Liver (tissue), 9 donors: ENCODE data around the gene ATP13A2. TPM values are rescaled to one million over a fixed set of nuclear protein-coding genes. Genes with fewer than 3 reads are reported as not detected.

ENCODE experiments used
- DNase-seq: peaks from one replicate; pipeline ENCODE4 v3.0.0-alpha.2; 2017; ENCODE audit warnings: low spot score
- H3K27ac ChIP-seq, 2 donors: one replicate each; pipeline ENCODE4 v1.7.0; 2013; ENCODE audit warnings: inconsistent platforms in 2 of 2, low read length in 2 of 2, control low read depth in 1 of 2, low read depth in 1 of 2, mild to moderate bottlenecking in 1 of 2
- H3K27me3 ChIP-seq, 4 donors: one replicate each; pipeline versions ENCODE4 v1.6.1 to v1.7.0; 2013; ENCODE audit warnings: low read length in 3 of 4, inconsistent platforms in 1 of 4, mild to moderate bottlenecking in 1 of 4, moderate library complexity in 1 of 4; ENCODE audit not compliant: control insufficient read depth in 4 of 4, insufficient read depth in 4 of 4
- H3K36me3 ChIP-seq, 4 donors: one replicate each; pipeline versions ENCODE4 v1.6.1 to v1.7.0; 2013; ENCODE audit warnings: low read length in 3 of 4, mild to moderate bottlenecking in 3 of 4, low read depth in 1 of 4, moderate library complexity in 1 of 4; ENCODE audit not compliant: control insufficient read depth in 4 of 4, insufficient read depth in 3 of 4
- H3K4me1 ChIP-seq, 4 donors: one replicate each; pipeline versions ENCODE4 v1.6.1 to v1.7.0; 2013; ENCODE audit warnings: low read length in 3 of 4, mild to moderate bottlenecking in 3 of 4, moderate library complexity in 1 of 4; ENCODE audit not compliant: control insufficient read depth in 4 of 4, insufficient read depth in 4 of 4
- H3K4me3 ChIP-seq, 3 donors: one replicate each; pipeline versions ENCODE4 v1.6.1 to v1.7.0; 2013; ENCODE audit warnings: low read length in 3 of 3, control low read depth in 1 of 3, low read depth in 1 of 3, mild to moderate bottlenecking in 1 of 3
- H3K9ac ChIP-seq, 2 donors: one replicate each; pipeline ENCODE4 v1.7.0; 2013; ENCODE audit warnings: low read length in 2 of 2, mild to moderate bottlenecking in 2 of 2, moderate library complexity in 2 of 2, control low read depth in 1 of 2, low read depth in 1 of 2
- H3K9me3 ChIP-seq, 4 donors: one replicate each; pipeline versions ENCODE4 v1.6.1 to v1.7.0; 2013; ENCODE audit warnings: low read length in 3 of 4; ENCODE audit not compliant: control insufficient read depth in 4 of 4
- EGR1 ChIP-seq, 2 donors: IDR thresholded peaks; 2 replicates each; pipeline ENCODE4 v1.6.1; 2016 to 2018; ENCODE audit warnings: antibody characterized with exemption in 2 of 2, low read depth in 2 of 2
- FOXA1 ChIP-seq: IDR thresholded peaks from 2 replicates; pipeline ENCODE4 v1.6.1; 2016; ENCODE audit warnings: antibody characterized with exemption
- FOXA2 ChIP-seq: IDR thresholded peaks from 2 replicates; pipeline ENCODE4 v1.6.1; 2016; ENCODE audit warnings: antibody characterized with exemption
- GABPA ChIP-seq, 2 donors: IDR thresholded peaks in 1 of 2; conservative IDR thresholded peaks in 1 of 2; 2 replicates each; pipeline ENCODE4 v1.6.1; 2016; ENCODE audit warnings: antibody characterized with exemption in 2 of 2, mild to moderate bottlenecking in 1 of 2, moderate library complexity in 1 of 2
- HNF4A ChIP-seq, 2 donors: conservative IDR thresholded peaks; 2 replicates each; pipeline ENCODE4 v1.6.1; 2016; ENCODE audit warnings: antibody characterized with exemption in 2 of 2, mild to moderate bottlenecking in 2 of 2
- HNF4G ChIP-seq: IDR thresholded peaks from 2 replicates; pipeline ENCODE4 v1.6.1; 2016; ENCODE audit warnings: antibody characterized with exemption
- JUND ChIP-seq, 2 donors: IDR thresholded peaks; 2 replicates each; pipeline ENCODE4 v1.6.1; 2016; ENCODE audit warnings: antibody characterized with exemption in 2 of 2
- NR2F2 ChIP-seq: IDR thresholded peaks from 2 replicates; pipeline ENCODE4 v1.6.1; 2016; ENCODE audit warnings: antibody characterized with exemption
- RAD21 ChIP-seq, 2 donors: IDR thresholded peaks; 2 replicates each; pipeline ENCODE4 v1.6.1; 2016; ENCODE audit warnings: antibody characterized with exemption in 2 of 2, mild to moderate bottlenecking in 2 of 2
- RXRA ChIP-seq, 2 donors: IDR thresholded peaks; 2 replicates each; pipeline ENCODE4 v1.6.1; 2017 to 2018; ENCODE audit warnings: antibody characterized with exemption in 2 of 2, mild to moderate bottlenecking in 1 of 2
- SP1 ChIP-seq: IDR thresholded peaks from 2 replicates; pipeline ENCODE4 v1.6.1; 2018; ENCODE audit warnings: antibody characterized with exemption, mild to moderate bottlenecking
- TAF1 ChIP-seq: conservative IDR thresholded peaks from 2 replicates; pipeline ENCODE4 v1.6.1; 2016; ENCODE audit warnings: antibody characterized with exemption, mild to moderate bottlenecking
- YY1 ChIP-seq: IDR thresholded peaks from 2 replicates; pipeline ENCODE4 v1.6.1; 2016; ENCODE audit warnings: antibody characterized with exemption, mild to moderate bottlenecking
- WGBS: extraction: QIAGEN DNeasy Blood & Tissue Kit; methylation state at CpG from one replicate; pipeline ENCODE4 v1.1.7; 2013; 5-methylcytosine and 5-hydroxymethylcytosine counted together
- polyA plus RNA-seq, 2 donors: library from polyadenylated mRNA; stranded (reverse) in 1 of 2; unstranded in 1 of 2; fragments of 200-250 nt in 1 of 2; fragments of >200 nt in 1 of 2; fragmentation: Nextera tagmentation in 1 of 2; extraction: Ambion mirVana in 1 of 2; gene quantifications; one replicate each; pipeline versions ENCODE4 v1.2.1 to v1.2.3, GENCODE V29; 2013 to 2015
- total RNA-seq, 2 donors: library from RNA; depleted of rRNA; stranded (reverse); fragments of >200 nt; gene quantifications; one replicate each; pipeline ENCODE4 v1.2.3, GENCODE V29; 2014
- TF ChIP-seq, protein P1 (sequence below): IDR thresholded peaks from 2 replicates; pipeline ENCODE4 v1.6.1; 2016; ENCODE audit warnings: antibody characterized with exemption
- TF ChIP-seq, protein P2 (sequence below): IDR thresholded peaks from 2 replicates; pipeline ENCODE4 v1.6.1; 2016; ENCODE audit warnings: antibody characterized with exemption, mild to moderate bottlenecking
- TF ChIP-seq, protein P3 (sequence below): fragments of 150-350 bp; IDR thresholded peaks from 2 replicates; pipeline ENCODE4 v1.5.1; 2017; ENCODE audit warnings: improper control_type of control experiment, low read depth, low read length; ENCODE audit not compliant: missing input control
- TF ChIP-seq, protein P4 (sequence below): IDR thresholded peaks from 2 replicates; pipeline ENCODE4 v1.6.1; 2016; ENCODE audit warnings: antibody characterized with exemption
- TF ChIP-seq, protein P5 (sequence below): IDR thresholded peaks from 2 replicates; pipeline ENCODE4 v1.6.1; 2016; ENCODE audit warnings: antibody characterized with exemption
- donor health status: healthy.
- donor health status: healthy.
- donor health status: healthy.
- donor health status: healthy.
- donor health status: healthy.

The ATP13A2 gene
- total and polyA plus RNA-seq, 4 donors = 2.4 to 12.2 (median 8.1) TPM

DNA sequence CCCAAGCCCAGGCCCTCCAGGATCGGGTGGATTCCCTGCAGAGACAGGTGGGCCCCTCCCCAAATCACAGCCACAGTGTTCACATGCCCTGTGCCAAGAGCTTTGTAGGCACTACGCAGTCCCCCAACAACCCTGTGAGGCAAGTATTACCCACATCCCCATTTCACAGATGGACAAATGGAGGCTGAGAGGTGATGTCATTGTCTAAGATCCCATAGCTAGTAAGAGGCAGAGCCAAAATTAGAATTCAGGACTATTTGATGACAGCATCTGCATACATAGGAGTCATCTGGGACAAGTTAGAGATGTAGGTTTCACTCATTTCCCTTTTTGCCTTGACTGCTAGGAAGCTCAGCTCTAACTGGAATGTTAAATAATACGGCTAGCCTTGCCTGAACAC, 43.4 kb downstream of the ATP13A2 start:
- DNase-seq = no peak
- 97% methylated on average over 3 of the region's 3 CpGs for WGBS
- Histone ChIP-seq H3K36me3 (peaks cover 0 to 3% (median 2%) of the 10 kb centered on the region in 4 donors), H3K4me1 (no peaks in the 10 kb centered on the region), H3K27ac (no peak overlapping the region), H3K27me3 (no peaks in the 10 kb centered on the region), H3K9me3 (no peaks in the 10 kb centered on the region), H3K4me3 (no peak overlapping the region), H3K9ac (no peak overlapping the region)
- TF ChIP-seq FOXA2 = no peak
- no peak for TF ChIP-seq HNF4G
- TF ChIP-seq, protein P1, sequence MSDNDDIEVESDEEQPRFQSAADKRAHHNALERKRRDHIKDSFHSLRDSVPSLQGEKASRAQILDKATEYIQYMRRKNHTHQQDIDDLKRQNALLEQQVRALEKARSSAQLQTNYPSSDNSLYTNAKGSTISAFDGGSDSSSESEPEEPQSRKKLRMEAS = no peak
- TF ChIP-seq, protein P2, sequence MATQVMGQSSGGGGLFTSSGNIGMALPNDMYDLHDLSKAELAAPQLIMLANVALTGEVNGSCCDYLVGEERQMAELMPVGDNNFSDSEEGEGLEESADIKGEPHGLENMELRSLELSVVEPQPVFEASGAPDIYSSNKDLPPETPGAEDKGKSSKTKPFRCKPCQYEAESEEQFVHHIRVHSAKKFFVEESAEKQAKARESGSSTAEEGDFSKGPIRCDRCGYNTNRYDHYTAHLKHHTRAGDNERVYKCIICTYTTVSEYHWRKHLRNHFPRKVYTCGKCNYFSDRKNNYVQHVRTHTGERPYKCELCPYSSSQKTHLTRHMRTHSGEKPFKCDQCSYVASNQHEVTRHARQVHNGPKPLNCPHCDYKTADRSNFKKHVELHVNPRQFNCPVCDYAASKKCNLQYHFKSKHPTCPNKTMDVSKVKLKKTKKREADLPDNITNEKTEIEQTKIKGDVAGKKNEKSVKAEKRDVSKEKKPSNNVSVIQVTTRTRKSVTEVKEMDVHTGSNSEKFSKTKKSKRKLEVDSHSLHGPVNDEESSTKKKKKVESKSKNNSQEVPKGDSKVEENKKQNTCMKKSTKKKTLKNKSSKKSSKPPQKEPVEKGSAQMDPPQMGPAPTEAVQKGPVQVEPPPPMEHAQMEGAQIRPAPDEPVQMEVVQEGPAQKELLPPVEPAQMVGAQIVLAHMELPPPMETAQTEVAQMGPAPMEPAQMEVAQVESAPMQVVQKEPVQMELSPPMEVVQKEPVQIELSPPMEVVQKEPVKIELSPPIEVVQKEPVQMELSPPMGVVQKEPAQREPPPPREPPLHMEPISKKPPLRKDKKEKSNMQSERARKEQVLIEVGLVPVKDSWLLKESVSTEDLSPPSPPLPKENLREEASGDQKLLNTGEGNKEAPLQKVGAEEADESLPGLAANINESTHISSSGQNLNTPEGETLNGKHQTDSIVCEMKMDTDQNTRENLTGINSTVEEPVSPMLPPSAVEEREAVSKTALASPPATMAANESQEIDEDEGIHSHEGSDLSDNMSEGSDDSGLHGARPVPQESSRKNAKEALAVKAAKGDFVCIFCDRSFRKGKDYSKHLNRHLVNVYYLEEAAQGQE = no peak
- TF ChIP-seq TAF1 = no peak
- TF ChIP-seq, protein P3, sequence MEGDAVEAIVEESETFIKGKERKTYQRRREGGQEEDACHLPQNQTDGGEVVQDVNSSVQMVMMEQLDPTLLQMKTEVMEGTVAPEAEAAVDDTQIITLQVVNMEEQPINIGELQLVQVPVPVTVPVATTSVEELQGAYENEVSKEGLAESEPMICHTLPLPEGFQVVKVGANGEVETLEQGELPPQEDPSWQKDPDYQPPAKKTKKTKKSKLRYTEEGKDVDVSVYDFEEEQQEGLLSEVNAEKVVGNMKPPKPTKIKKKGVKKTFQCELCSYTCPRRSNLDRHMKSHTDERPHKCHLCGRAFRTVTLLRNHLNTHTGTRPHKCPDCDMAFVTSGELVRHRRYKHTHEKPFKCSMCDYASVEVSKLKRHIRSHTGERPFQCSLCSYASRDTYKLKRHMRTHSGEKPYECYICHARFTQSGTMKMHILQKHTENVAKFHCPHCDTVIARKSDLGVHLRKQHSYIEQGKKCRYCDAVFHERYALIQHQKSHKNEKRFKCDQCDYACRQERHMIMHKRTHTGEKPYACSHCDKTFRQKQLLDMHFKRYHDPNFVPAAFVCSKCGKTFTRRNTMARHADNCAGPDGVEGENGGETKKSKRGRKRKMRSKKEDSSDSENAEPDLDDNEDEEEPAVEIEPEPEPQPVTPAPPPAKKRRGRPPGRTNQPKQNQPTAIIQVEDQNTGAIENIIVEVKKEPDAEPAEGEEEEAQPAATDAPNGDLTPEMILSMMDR = no peak
- no peak for TF ChIP-seq RAD21 (IDR thresholded peaks at IDR 0.05)
- no peak for TF ChIP-seq EGR1 (IDR thresholded peaks at IDR 0.05; ENCODE audit: low read depth in 2 of 2)
- no peak for TF ChIP-seq SP1
- TF ChIP-seq GABPA (IDR thresholded peaks at IDR 0.05 in 1 of 2, conservative IDR thresholded peaks at IDR 0.05 in 1 of 2) = no peak
- no peak for TF ChIP-seq FOXA1
- TF ChIP-seq JUND (IDR thresholded peaks at IDR 0.05) = no peak
- no peak for TF ChIP-seq YY1
- no peak for TF ChIP-seq RXRA (IDR thresholded peaks at IDR 0.05)
- TF ChIP-seq, protein P4, sequence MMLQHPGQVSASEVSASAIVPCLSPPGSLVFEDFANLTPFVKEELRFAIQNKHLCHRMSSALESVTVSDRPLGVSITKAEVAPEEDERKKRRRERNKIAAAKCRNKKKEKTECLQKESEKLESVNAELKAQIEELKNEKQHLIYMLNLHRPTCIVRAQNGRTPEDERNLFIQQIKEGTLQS = no peak
- TF ChIP-seq, protein P5, sequence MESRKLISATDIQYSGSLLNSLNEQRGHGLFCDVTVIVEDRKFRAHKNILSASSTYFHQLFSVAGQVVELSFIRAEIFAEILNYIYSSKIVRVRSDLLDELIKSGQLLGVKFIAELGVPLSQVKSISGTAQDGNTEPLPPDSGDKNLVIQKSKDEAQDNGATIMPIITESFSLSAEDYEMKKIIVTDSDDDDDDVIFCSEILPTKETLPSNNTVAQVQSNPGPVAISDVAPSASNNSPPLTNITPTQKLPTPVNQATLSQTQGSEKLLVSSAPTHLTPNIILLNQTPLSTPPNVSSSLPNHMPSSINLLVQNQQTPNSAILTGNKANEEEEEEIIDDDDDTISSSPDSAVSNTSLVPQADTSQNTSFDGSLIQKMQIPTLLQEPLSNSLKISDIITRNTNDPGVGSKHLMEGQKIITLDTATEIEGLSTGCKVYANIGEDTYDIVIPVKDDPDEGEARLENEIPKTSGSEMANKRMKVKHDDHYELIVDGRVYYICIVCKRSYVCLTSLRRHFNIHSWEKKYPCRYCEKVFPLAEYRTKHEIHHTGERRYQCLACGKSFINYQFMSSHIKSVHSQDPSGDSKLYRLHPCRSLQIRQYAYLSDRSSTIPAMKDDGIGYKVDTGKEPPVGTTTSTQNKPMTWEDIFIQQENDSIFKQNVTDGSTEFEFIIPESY = no peak
- TF ChIP-seq NR2F2 = no peak
- no peak for TF ChIP-seq HNF4A (conservative IDR thresholded peaks at IDR 0.05)
